ENCODE data around the gene PDS5B.

PDS5B gene

DNA sequence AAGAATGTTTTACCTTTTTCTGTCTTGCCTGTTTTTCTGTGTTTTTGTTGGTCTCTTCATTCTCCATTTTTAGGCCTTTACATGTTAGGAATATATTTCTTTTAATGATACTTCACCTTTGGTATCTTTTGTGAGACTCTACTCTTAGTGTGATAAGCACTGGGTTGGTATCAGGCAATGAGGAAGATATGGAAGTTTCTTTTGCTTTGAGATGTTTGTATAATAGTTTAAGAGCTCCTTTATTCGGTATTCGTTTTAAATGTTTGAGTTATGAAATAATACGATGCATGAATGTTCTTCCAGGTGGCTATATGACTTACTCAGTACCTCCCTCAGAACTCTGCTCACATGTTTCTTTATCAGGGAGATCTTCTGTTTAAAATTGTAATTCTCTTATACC lies 144.8 kb downstream of the PDS5B start:
- Histone ChIP-seq H3K4me3 (ENCODE audit: low read depth in 1 of 2, low read length in 1 of 2) (no peak overlapping the region), H3K9me3 (no peaks in the 10 kb centered on the region), H3K27me3 (no peaks in the 10 kb centered on the region), H3K27ac (no peak overlapping the region), H3K36me3 (no peaks in the 10 kb centered on the region), H3K4me1 (ENCODE audit: control insufficient read depth in 1 of 2, insufficient read depth in 1 of 2, low read depth in 1 of 2, low read length in 1 of 2) (peaks cover 9 to 19% of the 10 kb centered on the region in 2 experiments)
- TF ChIP-seq, protein P1, sequence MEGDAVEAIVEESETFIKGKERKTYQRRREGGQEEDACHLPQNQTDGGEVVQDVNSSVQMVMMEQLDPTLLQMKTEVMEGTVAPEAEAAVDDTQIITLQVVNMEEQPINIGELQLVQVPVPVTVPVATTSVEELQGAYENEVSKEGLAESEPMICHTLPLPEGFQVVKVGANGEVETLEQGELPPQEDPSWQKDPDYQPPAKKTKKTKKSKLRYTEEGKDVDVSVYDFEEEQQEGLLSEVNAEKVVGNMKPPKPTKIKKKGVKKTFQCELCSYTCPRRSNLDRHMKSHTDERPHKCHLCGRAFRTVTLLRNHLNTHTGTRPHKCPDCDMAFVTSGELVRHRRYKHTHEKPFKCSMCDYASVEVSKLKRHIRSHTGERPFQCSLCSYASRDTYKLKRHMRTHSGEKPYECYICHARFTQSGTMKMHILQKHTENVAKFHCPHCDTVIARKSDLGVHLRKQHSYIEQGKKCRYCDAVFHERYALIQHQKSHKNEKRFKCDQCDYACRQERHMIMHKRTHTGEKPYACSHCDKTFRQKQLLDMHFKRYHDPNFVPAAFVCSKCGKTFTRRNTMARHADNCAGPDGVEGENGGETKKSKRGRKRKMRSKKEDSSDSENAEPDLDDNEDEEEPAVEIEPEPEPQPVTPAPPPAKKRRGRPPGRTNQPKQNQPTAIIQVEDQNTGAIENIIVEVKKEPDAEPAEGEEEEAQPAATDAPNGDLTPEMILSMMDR (IDR thresholded peaks at IDR 0.05) = no peak

DNA sequence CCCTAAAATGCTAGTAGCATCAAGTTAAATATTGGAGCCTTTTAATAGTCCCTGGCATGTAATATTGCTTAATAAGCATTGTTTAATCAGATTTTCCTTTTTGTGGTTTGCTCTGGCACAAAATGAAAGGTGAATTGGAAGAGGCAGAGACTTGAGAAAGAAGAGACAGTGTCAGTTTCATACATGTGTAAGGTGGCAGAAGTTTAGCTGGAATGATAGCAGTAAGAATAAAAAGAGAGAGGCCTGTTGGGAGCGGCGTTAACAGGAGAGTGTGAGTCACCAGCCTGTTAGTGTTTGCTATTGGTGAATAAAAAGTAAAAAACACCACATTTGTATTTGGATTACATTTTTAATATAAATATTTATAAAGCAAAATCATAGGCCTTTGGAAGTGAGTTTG lies 145.3 kb downstream of the PDS5B start:
- H3K27me3 ChIP-seq = no peaks in the 10 kb centered on the region
- no peak overlapping the region for H3K27ac ChIP-seq
- no peak overlapping the region for H3K4me3 ChIP-seq (ENCODE audit: low read depth in 1 of 2, low read length in 1 of 2)
- no peaks in the 10 kb centered on the region for H3K9me3 ChIP-seq
- peaks cover 3 to 14% of the 10 kb centered on the region in 2 experiments for H3K4me1 ChIP-seq (ENCODE audit: control insufficient read depth in 1 of 2, insufficient read depth in 1 of 2, low read depth in 1 of 2, low read length in 1 of 2)
- H3K36me3 ChIP-seq = no peaks in the 10 kb centered on the region
- TF ChIP-seq, protein P1 (IDR thresholded peaks at IDR 0.05) = no peak

DNA sequence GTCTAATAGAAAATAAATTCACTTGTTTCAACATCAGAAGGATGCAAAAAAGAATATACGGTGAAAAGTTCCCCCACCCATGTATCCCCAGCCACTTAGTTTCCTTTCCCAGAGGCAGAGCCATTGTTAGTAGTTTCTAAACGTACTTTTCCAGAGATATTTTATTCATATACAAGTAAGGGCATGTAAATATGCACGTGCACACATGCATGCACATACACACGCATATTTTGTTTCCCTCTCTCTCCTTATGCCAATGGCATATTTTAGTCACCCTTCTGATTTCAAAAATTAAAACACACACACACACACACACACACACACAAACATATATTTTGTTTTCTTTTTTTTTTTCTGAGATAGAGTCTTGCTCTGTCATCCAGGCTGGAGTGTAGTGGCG lies 147.4 kb downstream of the PDS5B start:
- H3K4me1 ChIP-seq (ENCODE audit: control insufficient read depth in 1 of 2, insufficient read depth in 1 of 2, low read depth in 1 of 2, low read length in 1 of 2) = peaks cover 0 to 14% of the 10 kb centered on the region in 2 experiments
- H3K27me3 ChIP-seq = no peaks in the 10 kb centered on the region
- TF ChIP-seq, protein P1 (IDR thresholded peaks at IDR 0.05) = no peak
- no peak overlapping the region for H3K27ac ChIP-seq
- no peaks in the 10 kb centered on the region for H3K9me3 ChIP-seq
- H3K36me3 ChIP-seq = no peaks in the 10 kb centered on the region
- H3K4me3 ChIP-seq (ENCODE audit: low read depth in 1 of 2, low read length in 1 of 2) = no peak overlapping the region

DNA sequence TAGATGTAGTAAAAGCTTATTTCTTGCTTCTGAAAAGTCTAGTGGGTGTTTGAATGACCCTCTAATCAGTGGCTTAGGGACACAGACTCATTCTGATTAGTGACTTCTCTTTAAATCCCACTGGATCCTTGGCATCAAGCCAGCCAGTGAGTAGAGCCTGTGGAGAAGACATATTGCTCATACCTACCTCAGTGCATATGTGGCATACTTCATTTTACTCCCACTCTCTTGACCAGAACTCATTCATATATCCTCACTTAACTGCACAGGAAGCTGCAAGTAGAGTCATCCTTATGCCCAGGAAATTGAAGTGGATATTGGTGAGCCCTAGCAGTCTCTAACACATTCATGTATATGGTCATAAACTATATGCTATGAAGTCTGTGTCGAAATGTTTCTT lies 148.3 kb downstream of the PDS5B start:
- Histone ChIP-seq H3K9me3 (no peaks in the 10 kb centered on the region), H3K4me1 (ENCODE audit: control insufficient read depth in 1 of 2, insufficient read depth in 1 of 2, low read depth in 1 of 2, low read length in 1 of 2) (peaks cover 0 to 14% of the 10 kb centered on the region in 2 experiments), H3K27me3 (no peaks in the 10 kb centered on the region), H3K27ac (no peak overlapping the region), H3K4me3 (ENCODE audit: low read depth in 1 of 2, low read length in 1 of 2) (no peak overlapping the region), H3K36me3 (no peaks in the 10 kb centered on the region)
- TF ChIP-seq, protein P1 (IDR thresholded peaks at IDR 0.05) = no peak

DNA sequence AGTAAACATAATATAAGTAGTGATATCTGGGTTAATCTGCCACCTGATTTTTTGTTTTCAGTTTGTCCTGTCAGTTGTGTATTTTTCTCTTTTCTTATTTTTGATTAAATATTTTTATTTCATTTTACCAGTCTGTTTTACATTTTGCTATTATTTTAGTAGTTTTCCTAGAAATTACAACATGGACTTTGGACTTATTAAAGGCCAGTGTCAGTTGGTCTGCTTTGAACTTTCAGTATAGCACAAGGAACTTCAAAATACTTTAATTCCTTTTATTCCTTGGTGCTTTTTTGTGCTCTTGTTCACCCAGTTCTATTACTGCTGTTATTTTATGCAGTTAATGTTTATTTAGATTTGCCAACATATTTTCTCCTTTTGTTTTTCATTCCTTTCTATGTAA lies 149.6 kb downstream of the PDS5B start:
- TF ChIP-seq, protein P1 (IDR thresholded peaks at IDR 0.05) = no peak
- no peaks in the 10 kb centered on the region for H3K36me3 ChIP-seq
- no peaks in the 10 kb centered on the region for H3K27me3 ChIP-seq
- no peaks in the 10 kb centered on the region for H3K9me3 ChIP-seq
- no peak overlapping the region for H3K4me3 ChIP-seq (ENCODE audit: low read depth in 1 of 2, low read length in 1 of 2)
- H3K4me1 ChIP-seq (ENCODE audit: control insufficient read depth in 1 of 2, insufficient read depth in 1 of 2, low read depth in 1 of 2, low read length in 1 of 2) = peaks cover 0 to 14% of the 10 kb centered on the region in 2 experiments
- H3K27ac ChIP-seq = no peak overlapping the region

DNA sequence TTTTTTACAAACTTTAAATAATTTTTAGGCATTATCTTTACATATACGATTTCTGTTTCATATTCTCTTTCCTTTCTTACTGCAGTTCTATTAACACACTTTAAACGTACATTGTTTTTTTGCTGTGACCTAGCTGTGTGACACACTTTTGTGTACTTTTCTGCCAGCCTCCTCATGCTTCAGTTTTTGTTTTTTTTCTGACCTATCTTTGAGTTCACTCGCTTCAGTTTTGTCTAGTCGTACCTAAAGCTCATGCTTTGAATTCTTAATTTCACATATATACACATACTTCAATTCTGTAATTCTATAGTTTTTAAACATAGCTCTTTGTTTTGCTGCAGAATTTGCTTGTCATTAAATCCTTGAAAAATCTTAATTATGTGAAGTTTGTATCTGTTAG lies 150.4 kb downstream of the PDS5B start:
- H3K4me3 ChIP-seq (ENCODE audit: low read depth in 1 of 2, low read length in 1 of 2) = no peak overlapping the region
- no peaks in the 10 kb centered on the region for H3K27me3 ChIP-seq
- TF ChIP-seq, protein P1 (IDR thresholded peaks at IDR 0.05) = no peak
- H3K9me3 ChIP-seq = no peaks in the 10 kb centered on the region
- H3K27ac ChIP-seq = no peak overlapping the region
- H3K36me3 ChIP-seq = peaks cover 1% of the 10 kb centered on the region
- H3K4me1 ChIP-seq (ENCODE audit: control insufficient read depth in 1 of 2, insufficient read depth in 1 of 2, low read depth in 1 of 2, low read length in 1 of 2) = peaks cover 0 to 9% of the 10 kb centered on the region in 2 experiments

Measured in neutrophil (primary cell).